ENCODE results near the gene GSK3B.

The GSK3B gene

DNA sequence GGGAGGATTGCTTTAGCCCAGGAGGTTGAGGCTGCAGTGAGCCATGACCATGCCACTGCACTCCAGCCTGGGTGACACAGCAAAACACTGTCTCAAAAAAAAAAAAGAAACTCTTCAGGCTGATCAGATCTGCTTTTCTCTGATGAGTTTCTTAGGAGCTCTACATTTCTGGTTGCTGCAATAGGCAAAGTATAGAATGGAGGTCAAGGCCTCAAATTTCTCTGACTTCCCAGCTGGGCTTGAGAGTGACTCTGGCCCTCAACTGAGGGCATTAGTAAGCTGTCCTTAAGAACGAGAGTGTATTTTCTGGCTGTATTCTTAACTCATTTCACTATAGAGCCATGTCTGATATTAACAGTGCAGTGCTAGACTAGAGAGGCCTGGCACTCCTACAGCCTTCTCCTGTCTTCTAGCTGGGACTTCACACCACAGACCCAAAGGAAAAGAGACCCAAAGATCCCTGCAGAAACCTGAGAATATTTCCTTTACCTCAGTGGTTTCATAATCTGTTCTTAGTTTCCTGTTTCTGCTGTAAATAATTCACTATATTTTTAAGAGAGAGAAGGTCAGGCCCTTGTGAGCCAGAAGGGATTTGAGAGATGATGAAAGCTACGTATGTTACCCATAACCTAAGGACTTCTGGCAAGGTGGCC, 314.4 kb downstream of the GSK3B start:
- no peak for DNase-seq
- intact Hi-C loops (cut with DNase I) = no loop called here

DNA sequence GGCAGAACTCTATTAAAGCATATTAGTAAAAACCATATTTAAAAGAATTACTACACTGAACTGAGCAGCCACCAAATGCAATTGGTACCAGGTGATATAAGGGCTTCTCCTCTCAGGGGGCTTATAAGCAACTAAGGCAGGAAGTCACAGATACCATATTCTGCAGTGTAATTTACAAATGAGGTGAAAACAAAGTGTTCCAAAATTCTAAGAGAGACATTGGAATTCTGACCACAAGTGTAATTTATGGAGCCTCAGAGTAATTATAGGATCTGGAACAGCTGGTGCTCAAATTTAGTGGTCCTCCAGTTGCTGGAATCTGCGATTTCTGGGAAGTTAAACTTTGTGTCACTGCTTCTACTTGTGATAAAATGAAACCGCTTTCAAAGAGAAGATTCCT, 315.4 kb downstream of the GSK3B start:
- DNase-seq = no peak
- intact Hi-C loops (cut with DNase I) = no loop called here

DNA sequence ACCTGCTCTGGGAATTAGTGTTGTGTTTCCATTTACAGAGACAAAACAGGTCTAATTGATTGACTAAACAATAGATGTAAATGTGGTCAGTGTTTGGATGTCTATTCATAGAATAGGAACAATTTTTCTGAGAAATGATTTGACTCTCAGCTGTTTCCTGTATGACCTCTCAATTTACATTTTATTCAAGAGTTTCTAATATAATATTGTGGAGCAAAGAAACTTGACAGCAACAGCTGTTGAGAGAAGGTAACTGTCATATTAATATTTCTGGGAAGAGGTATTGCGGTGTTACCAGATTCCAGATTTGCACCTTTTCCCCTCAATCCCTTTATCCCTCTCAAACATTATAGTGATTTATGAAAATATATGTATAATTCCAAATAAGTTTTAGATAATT, 316.1 kb downstream of the GSK3B start:
- no peak for DNase-seq
- intact Hi-C loops (cut with DNase I) = no loop called here

DNA sequence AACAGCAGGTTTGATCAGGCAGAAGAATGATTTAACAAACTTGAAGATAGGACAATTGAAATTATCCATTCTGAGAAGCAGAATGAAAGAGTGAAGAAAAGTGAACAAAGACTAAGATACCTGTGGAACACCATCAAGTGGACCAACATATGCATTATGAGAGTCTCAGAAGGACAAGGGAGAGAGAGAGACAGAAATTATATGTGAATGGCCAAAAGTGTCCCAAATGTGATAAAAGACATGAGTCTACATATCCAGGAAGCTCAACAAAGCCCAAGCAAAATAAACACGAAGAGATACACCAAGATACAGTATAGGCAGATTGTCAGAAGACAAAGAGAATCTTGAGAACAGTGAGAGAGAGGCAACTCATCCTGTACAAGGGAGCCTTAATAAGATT, 317.9 kb downstream of the GSK3B start:
- intact Hi-C loops (cut with DNase I) = no loop called here
- no peak for DNase-seq

DNA sequence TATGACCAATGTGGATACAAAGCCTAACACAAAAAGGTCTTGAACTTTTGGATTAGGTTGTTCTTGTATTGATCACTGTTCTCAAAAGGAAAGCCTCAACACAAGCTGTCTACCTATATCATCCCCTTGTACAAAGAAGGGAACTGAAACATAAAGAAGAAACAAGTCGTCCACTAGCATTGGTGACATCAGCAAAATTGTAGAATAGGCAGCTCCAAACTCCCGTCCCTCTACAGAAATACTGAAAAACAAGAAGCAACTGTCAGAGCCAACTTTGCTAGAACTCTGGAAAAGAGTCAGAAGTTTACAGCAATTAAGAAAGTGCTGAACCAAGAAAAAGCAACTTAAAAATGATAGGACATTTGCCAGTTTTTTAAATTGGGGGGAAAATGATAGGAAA, 319.8 kb downstream of the GSK3B start:
- peak in 1 of 42 donors; percentile 4 for DNase-seq
- intact Hi-C loops (cut with DNase I) = no loop called here
